ENCODE results near the gene CHAF1B. TPM values are rescaled to one million over a fixed set of nuclear protein-coding genes. Genes with fewer than 3 reads are reported as not detected.

CHAF1B gene
- total and polyA plus RNA-seq, 9 donors = 1.6 to 3.9 (median 2.7) TPM

GRCh38 chr21:36450511-36450910 lies 65.3 kb downstream of the CHAF1B start:
- H3K27ac ChIP-seq = no peak overlapping the region
- TF ChIP-seq EP300 (IDR thresholded peaks at IDR 0.05) (no peak), POLR2A (IDR thresholded peaks at IDR 0.05) (no peak), CTCF (IDR thresholded peaks at IDR 0.05) (no peak)
- intact Hi-C loops (cut with DNase I) = no loop called here

GRCh38 chr21:36451506-36451905 lies 66.3 kb downstream of the CHAF1B start:
- WGBS, 3 donors = 82 to 90% (median 90%) methylated on average over 8 of the region's 8 CpGs
- DNase-seq = no peak
- Histone ChIP-seq H3K36me3 (no peaks in the 10 kb centered on the region), H3K27me3 (no peaks in the 10 kb centered on the region), H3K4me3 (no peak overlapping the region), H3K27ac (no peak overlapping the region), H3K4me1 (ENCODE audit: insufficient read depth) (peaks cover 6% of the 10 kb centered on the region), H3K9me3 (no peaks in the 10 kb centered on the region)
- intact Hi-C loops (cut with DNase I) = no loop called here
- TF ChIP-seq EP300 (IDR thresholded peaks at IDR 0.05) = no peak

More at GRCh38 chr21:36450511-36450910, 65.3 kb downstream of the CHAF1B start:
- no peaks in the 10 kb centered on the region for H3K9me3 ChIP-seq
- no peak overlapping the region for H3K4me3 ChIP-seq
- WGBS, 3 donors = 69 to 79% (median 77%) methylated on average over 2 of the region's 2 CpGs
- H3K36me3 ChIP-seq = no peaks in the 10 kb centered on the region
- H3K4me1 ChIP-seq (ENCODE audit: insufficient read depth) = peaks cover 6% of the 10 kb centered on the region
- DNase-seq = no peak
- H3K27me3 ChIP-seq = no peaks in the 10 kb centered on the region

GRCh38 chr21:36452281-36452825 lies 67.2 kb downstream of the CHAF1B start:
- Histone ChIP-seq H3K4me3 (no peak overlapping the region), H3K36me3 (no peaks in the 10 kb centered on the region), H3K27ac (no peak overlapping the region), H3K4me1 (ENCODE audit: insufficient read depth) (peaks cover 6% of the 10 kb centered on the region), H3K9me3 (no peaks in the 10 kb centered on the region), H3K27me3 (no peaks in the 10 kb centered on the region)
- TF ChIP-seq EP300 (IDR thresholded peaks at IDR 0.05) (no peak), CTCF (IDR thresholded peaks at IDR 0.05) (no peak), POLR2A (IDR thresholded peaks at IDR 0.05) (no peak)
- 78 to 94% (median 90%) methylated on average over 6 of the region's 6 CpGs for WGBS, 3 donors
- intact Hi-C loops (cut with DNase I) = no loop called here
- DNase-seq = no peak

GRCh38 chr21:36454093-36454531 lies 68.9 kb downstream of the CHAF1B start:
- no peak overlapping the region for H3K27ac ChIP-seq
- H3K27me3 ChIP-seq = no peaks in the 10 kb centered on the region
- WGBS, 3 donors = 17 to 38% (median 26%) methylated on average over 4 of the region's 4 CpGs
- intact Hi-C loops (cut with DNase I) = no loop called here
- H3K4me1 ChIP-seq (ENCODE audit: insufficient read depth) = peaks cover 6% of the 10 kb centered on the region
- no peak for TF ChIP-seq EP300 (IDR thresholded peaks at IDR 0.05)
- no peak for TF ChIP-seq CTCF (IDR thresholded peaks at IDR 0.05)
- TF ChIP-seq POLR2A (IDR thresholded peaks at IDR 0.05) = no peak
- no peak for DNase-seq
- no peak overlapping the region for H3K4me3 ChIP-seq
- no peaks in the 10 kb centered on the region for H3K9me3 ChIP-seq
- no peaks in the 10 kb centered on the region for H3K36me3 ChIP-seq

GRCh38 chr21:36454706-36455105 lies 69.5 kb downstream of the CHAF1B start:
- 26 to 42% (median 33%) methylated on average over 4 of the region's 4 CpGs for WGBS, 3 donors

More at GRCh38 chr21:36454706-36455105, 69.5 kb downstream of the CHAF1B start:
- TF ChIP-seq POLR2A (IDR thresholded peaks at IDR 0.05) = no peak
- TF ChIP-seq EP300 (IDR thresholded peaks at IDR 0.05) = no peak
- TF ChIP-seq CTCF (IDR thresholded peaks at IDR 0.05) = no peak
- Histone ChIP-seq H3K4me3 (no peak overlapping the region), H3K27ac (no peak overlapping the region), H3K4me1 (ENCODE audit: insufficient read depth) (peaks cover 6% of the 10 kb centered on the region), H3K9me3 (no peaks in the 10 kb centered on the region), H3K36me3 (no peaks in the 10 kb centered on the region), H3K27me3 (no peaks in the 10 kb centered on the region)
- intact Hi-C loops (cut with DNase I) = no loop called here
- DNase-seq = no peak

Data from ovary (tissue), 9 donors.